GM18867 (cell line): ENCODE results near the gene MYL2.
A peak's percentile ranks its signal among the peaks of the same experiment; 100 is the strongest.

Experiments used
- ATAC-seq: cut with Tn5 transposase; IDR thresholded peaks from one replicate; pipeline ENCODE4 v1.9.1; 2021; ENCODE audit warnings: mild to moderate bottlenecking, moderate library complexity; ENCODE audit not compliant: unreplicated experiment

Gene MYL2

DNA sequence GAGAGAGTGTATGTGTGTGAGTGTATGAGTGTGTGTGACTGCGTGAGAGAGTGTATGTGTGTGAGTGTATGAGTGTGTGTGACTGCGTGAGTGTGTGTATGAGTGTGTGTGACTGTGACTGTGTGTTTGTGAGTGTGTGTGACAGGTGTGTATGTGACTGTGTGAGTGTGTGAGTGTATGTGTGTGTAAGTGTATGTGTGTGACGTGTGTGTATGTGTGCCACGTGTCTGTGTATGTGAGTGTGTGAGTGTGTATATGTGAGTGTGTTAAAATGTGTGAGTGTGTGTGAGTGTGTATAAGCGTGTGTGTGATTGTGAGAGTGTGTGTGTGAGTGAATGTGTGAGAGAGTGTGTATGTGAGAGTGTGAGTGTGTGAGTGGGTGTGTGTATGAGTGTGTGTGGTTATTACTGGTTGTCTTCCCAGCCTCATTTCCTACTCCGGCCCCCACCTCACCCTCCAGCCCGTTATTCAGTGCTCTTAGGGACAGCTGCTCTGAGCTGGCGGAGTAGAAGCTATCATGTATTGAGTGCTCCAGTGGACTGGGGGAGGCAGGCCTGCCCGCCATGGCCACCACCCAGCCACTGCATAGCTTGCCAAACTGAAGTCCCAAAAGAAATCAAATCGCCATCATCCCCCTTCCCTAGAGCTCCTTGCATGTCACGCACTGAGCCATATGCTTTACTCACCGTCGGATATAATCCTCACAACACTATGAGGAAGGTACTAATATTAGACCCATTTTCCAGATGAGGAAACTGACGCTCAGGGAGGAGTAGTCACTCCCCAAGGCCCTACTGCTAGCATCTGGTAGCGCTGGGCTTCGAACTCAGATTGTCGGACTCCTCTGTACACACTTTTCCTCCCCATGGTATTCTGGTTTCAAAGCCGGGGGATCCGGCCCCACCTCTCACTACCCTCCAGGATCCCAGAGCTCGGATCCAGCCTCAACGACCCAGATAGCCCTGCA lies 10.3 kb upstream of the MYL2 start:
- no peak for ATAC-seq

DNA sequence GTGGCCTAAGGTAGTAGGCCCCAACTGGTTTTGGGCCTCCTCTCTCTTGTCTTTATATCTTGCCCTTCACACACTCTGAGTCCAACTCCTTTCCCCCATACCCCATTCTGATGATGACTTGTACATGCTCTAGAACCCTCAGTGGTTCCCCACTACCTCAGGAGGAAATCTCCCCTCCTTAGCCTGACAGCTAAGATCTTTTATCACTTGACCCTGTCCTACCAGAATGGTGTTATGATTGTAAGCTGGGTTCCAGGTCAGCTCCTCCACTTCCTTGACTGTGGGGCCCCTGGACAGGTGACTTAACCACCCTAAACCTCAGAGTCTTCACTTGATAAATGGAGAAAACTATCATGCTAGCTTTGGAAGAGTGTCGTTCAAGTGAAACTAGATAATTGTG lies 9.4 kb upstream of the MYL2 start:
- ATAC-seq: no peak

DNA sequence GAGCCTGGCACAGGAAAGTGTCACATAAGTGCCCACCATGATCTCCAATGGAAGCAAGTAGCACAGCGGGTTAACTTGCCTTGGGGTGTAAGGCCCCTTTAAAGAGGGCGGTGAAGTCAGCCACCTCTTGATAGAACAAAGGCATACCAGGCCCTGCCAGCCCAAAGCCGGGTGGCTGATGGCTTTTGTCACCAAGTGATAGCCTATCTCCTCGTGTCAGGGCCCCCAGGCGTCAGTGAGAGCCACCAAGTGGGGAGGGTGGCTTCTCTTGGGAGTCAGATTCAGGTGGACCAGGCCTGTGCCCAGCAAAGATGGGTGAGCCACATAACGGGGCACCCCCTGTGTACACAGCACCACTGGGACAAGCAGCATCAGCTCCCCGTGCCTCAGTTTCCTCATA lies 8.3 kb upstream of the MYL2 start:
- no peak for ATAC-seq

DNA sequence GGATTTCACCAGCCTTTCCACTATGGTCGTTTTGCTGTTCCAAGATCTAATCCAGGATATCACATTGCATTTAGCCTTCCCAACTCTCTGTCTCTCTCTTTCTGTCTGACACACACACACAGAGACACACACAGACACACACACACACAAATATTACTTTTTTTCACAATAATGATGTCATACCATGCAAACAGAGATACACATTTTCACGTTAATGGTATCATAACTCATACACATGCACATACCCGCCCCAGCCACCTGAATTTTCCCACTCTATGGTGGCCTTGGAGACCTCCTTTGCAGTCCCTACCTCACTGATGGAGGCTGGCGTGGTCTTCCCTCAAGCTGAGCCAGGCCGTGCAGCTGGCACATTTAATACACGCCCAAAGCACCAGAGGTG lies 7.2 kb upstream of the MYL2 start:
- no peak for ATAC-seq

DNA sequence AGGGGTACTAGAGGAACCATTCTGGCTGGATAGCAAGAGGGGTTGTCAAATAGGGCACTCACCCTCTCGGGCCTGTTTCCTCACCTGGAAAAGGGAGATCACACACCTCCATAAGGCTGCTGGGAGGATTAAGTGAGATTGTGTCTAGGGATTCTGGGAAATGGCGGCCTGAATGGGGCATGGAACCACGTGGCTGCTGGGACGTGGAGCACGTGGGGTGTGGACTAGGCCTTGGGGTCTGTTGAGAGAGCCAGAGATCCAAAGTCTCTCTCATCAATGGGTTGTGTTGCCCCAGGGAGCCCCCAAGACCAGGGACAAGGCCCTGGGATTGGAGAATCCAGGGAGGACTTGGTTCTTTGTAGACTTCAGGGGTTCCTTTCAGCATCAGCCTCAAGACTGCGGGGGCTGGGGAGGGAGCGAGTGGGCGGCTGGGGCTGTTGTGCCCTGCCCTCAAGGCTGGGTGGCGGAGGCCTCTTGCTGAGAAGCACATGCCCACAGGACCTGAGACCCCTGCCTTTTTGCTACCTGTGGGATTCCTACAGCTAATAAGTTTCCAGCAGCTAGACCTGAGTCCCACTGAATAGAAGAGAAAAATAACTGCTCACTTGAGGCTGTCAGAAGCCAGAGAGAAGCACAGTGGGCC lies 3.4 kb upstream of the MYL2 start:
- no peak for ATAC-seq

DNA sequence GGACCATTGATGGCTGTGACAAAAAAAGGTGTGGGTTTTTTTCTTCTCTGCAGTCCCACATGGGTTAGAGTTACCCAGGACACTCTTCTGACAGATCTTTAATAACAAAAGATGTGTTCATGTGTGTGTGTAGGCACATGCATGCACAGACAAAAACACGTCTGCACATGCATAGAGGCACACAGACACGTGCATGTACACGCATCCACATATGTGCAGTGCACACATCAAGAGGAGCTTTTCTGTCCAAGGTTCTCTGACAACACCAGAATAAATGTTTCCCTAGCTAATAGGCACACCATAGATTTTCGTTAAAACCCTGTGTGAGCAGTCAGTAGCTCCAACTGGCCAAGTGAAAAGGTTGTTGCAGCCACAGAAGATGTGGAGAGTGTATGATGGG lies 2.8 kb upstream of the MYL2 start:
- no peak for ATAC-seq

DNA sequence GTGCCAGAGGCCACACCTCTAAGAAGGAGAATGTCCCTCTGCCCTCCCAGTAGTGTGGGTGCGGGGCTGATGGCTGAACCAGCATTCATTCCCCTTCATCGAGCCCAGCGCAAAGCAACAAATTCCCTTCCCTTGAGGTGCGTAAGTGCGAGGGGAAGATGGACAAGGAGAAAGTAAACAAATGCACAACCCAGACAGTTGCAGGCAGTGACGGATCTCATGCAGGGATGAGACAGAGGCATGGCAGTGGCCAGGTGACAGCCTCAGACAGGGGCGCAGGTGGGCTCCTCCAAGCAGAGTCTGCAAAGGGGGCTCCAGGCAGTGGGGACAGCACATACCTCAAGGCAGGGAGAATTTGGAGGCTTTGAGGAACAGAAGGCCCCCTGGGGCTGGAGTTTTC lies 2.3 kb upstream of the MYL2 start:
- ATAC-seq: no peak

DNA sequence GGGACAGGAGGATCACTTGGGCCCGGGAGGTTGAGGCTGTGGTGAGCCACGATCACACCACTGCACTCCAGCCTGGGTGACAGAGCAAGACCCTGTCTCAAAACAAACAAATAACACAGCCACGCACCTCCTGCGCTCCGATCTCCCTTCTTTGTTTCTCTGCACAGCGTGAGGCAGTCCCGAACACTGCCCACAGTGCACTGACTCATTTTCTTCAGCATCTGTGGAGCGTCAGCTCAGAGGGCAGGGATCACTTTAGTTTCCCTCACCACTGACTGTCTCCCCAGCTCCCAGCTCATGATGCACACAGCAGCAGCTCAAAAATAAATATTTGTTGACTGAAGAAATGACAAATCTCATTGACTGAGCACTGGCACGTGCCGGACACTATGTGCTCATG lies 883 bp upstream of the MYL2 start:
- ATAC-seq: no peak

DNA sequence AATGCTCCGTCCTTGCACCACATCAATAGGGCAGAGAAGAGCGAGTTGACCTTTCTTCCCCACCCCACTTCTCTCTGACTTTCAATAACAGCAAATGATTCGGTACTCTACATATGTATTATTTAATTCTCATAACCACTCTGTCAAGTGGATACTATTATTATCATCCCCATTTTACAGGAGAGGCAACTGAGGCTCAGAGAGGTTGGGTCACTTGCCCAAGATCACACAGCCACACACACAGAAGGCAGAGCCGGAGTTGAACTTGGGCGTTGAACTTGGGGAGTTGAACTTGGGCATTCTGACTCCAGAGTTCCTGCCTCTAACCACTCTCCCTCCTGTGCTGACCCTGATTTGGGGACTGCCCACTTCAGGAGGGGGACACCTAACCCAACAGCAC lies 659 bp downstream of the MYL2 start:
- ATAC-seq: no peak

DNA sequence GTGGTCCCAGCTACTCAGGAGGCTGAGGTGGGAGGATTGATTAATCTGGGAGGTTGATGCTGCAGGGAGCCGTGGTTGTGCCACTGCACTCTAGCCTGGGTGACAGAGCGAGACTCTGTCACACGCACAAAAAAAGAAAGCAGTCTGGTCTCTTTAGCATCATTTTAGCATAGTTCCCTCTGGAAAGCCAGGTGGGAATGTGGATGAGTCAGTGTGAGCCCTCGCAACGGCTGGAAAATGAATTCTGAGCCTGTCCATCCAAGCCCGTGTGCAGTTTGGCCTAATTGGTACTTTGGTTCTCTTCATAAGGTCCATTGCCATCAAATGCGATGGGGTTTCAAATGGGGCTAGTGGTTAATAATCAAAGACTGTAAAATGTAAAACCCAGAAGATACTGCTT lies 2.4 kb downstream of the MYL2 start:
- no peak for ATAC-seq

DNA sequence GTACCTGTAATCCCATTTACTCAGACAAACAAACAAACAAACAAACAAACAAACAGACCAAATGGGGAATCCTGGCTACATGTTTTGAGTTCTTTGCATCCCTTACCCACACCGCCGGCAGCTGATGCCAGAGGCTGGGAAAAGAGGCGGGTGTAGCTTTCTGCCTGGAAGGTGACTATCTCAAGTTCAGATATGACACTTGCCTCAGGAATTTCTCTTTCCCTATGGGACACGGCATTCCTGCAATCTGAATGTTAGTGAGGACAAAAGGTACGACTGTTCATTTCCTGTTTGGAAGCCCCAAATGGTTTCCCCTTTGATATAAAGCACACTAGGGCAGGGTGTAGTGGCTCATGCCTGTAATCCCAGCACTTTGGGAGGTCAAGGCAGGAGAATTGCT lies 2.9 kb downstream of the MYL2 start:
- ATAC-seq: no peak

DNA sequence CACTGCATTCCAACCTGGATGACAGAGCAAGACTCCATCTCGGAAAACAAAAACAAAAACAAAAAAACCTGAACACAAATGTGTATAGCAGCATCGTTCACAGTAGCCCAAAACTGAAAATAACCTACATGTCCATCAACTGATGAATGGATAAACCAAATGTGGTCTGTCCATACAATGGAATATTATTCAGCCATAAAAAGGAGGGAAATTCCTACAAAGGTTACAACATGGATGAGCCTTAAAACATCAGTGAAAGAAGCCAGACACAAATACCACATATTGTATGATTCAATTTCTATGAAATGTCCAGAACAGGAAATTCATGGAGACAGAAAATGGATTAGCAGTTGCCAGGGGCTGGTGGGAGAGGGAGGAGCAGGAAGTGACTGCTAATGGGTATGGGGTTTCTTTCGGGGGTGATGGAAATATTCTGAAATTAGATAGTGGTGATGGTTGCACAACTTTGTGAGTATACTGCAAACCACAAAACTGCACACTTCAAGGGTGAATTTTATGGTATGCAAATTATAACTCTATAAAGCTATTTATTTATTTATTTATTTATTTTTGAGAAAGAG lies 4.0 kb downstream of the MYL2 start:
- no peak for ATAC-seq

DNA sequence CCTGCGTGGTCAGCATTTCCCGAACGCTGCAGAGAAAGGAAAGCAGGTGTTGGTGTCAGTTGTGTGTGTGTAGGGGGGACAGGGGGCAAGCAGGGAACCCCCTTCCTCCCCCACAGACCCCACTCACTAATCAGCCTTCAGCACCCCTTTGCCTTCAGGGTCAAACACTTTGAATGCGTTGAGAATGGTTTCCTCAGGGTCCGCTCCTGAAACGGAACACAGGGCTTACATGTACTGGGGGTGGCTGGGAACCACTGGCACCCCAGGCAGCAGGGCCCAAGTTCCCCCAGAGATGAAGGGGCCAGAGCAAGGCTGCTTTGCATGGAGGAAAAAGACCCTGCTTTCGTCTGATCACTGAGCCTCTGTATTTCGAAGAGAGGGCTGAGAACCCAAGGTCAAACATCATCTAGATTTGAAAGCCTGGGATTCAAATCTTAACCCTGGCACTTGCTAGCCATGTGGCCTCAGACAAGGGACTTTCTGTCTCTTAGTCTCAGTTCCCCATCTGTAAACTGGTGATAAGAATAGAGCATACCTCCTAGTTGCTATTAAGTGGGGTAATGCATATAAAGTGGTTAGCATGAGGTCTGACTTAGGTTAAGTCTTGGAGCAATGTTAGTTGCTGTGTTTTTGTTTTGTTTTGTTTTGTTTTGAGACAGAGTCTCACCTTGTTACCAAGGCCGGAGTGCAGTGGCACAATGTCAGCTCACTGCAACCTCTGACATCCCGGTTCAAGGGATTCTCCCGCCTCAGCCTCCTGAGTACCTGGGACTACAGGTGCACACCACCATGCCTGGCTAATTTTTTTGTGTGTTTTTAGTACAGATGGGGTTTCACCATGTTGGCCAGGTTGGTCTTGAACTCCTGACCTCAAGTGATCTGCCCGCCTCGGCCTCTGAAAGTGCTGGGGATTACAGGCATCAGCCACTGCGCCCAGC lies 7.0 kb downstream of the MYL2 start:
- ATAC-seq: peak; percentile 97

DNA sequence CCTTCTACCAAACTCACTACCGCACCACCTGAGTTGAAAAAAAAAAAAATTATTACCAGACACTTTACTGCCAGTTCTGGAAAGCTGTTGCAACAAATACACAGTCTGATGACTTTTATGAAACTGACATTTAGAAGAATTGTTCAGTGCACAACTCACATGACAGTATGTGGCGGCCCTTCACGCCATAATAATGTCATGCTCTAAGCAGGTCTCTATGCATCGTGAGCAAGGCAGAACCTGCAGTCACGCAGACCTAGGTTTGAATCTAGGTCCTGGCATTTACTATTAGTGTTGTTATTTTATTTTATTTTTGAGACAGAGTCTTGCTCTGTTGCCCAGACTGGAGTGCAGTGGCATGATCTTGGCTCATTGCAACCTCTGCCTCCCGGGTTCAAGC lies 8.1 kb downstream of the MYL2 start:
- ATAC-seq: no peak

DNA sequence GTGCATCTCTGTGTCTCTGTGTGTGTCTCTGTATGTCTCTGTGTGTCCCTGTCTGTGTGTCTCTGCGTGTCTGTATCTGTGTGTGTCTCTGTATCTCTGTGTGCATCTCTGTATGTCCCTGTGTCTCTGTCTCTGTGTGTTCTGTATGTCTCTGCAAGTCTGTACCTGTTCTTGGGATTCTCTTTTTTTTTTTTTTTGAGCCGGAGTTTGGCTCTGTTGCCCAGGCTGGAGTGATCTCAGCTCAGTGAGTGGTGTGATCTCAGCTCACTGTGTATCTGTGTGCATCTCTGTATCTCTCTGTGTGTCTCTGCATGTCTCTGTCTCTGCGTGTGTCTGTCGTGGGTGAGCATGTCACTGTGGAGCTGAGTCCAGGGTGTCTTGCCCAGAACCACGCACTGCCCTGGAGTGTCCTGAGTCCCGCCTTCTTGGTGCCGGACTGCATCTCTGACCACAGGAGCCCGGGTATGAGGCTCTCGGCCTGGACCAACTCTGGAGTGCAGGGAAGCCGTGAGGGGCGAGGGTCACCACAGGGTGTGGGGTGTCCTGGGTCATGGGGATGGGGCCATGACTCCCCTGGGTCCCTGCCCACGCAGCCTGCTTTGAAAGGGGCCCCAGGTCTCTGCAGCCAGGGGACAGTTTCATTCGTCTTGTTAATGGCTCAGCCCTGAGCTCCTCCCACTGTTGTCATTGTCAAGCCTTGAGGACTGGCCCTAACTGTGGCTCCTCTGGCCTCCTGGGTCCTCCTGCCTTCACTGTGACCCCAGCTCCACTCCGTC lies 11.8 kb downstream of the MYL2 start:
- ATAC-seq: no peak

DNA sequence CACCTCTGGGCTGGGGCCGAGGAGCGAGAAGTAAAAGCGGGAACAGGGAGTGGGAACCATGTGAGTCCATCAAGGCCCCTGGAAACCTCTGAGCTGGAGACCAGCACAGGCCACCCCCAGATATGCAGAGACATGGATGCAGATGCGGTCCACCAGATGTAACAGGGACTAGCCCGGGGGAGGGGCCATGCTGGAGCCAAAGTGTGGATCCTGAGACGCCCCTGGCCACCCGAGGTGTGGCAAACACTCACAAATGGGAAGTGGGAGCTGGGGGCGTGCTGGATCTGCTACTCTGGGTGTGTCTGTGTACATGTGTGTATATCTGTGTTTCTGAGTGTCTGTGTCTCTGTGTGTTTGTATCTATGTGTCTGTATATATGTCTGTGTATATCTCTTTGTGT lies 12.8 kb downstream of the MYL2 start:
- no peak for ATAC-seq

DNA sequence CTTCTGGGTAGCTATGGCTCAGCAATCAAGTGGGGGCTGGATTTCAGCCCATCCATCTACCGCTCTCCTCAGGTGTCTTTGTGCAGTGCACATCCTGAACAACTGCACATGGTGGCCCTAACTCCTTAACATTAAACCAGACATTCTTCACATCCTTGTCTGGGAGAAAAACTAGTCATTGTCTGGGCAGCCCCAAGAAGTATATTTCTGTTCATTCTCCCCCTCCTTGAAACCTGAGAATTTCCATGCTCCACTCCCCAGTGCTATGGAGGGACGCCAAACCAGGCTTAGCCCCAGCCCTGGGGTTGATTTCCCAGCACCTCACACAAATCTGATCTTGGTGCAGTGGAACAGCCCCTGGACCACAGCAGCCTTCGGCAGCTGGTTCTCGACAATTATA lies 13.4 kb downstream of the MYL2 start:
- ATAC-seq: no peak

DNA sequence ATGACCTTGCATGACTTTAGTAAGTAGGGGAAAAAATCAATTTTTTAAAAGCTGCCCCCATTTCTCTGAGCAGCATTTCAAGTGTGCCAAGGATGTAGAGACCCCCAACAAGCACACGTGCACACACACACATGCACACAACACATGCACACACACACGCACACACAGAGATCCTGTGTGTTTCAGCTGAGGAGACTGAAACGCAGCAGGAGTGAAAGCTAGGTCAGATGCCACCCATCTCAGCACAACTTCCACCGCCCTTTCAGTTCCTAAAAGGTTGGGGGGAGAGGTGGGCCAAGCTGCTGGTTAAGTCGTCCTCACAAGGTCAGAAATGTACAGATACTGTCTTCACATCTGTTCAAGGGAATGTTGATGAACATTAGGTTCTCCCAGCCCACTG lies 13.9 kb downstream of the MYL2 start:
- no peak for ATAC-seq

DNA sequence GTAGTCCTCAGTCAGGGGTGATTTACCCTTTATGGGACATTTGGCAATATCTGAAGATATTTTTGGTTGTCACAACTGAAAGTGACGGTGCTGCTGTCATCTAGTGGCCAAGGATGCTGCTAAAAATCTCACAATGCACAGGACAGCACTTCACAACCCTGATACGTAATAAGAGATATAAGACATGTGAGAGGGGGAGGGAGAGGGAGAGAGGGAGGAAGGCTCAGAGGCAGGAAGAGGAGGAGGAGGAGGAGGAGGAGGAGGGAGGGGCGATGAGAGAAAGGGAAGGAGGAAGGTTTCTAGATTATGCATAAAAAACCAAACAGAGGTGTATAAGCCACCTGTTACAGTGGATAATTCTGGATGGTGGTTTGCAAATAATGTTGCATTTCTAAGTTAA lies 14.3 kb downstream of the MYL2 start:
- no peak for ATAC-seq

DNA sequence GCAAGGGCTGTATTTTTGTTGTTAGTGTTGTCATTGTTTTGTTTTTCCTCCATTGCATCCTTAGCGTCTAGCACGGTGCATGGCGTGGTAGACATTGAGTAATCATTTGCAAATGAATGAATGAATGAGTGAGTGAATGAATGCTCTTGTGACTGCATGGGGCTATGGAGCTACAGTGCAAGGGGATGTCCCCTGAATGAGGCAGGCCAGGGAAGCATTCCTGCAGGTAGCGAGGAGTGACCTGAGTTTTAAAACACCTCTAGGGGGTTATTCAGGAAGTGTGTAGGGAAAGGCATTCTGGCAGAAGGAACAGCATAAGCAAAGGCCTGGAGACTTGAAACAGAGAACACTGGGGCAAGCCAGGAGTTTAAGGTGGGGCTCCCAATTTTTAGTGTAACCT lies 16.9 kb downstream of the MYL2 start:
- no peak for ATAC-seq
